BE2C (cell line): ENCODE results near the gene FAM131B.

ENCODE experiments used
- DNase-seq: peaks from one replicate; pipeline ENCODE4 v3.0.0-alpha.2; 2020
- H3K27me3 ChIP-seq: fragments of 250-450 bp; sonication (Bioruptor Pico); 2 replicates; pipeline ENCODE4 v1.5.1; 2020; ENCODE audit warnings: mild to moderate bottlenecking
- H3K36me3 ChIP-seq: fragments of 250-450 bp; sonication (Bioruptor Pico); 2 replicates; pipeline ENCODE4 v1.5.1; 2020; ENCODE audit warnings: mild to moderate bottlenecking
- H3K4me1 ChIP-seq: fragments of 250-450 bp; sonication (Bioruptor Pico); 2 replicates; pipeline ENCODE4 v1.5.1; 2020
- H3K4me3 ChIP-seq: 2 replicates; pipeline ENCODE4 v1.5.1; 2011; ENCODE audit warnings: low read depth, low read length
- H3K9me3 ChIP-seq: fragments of 250-450 bp; sonication (Bioruptor Pico); 2 replicates; pipeline ENCODE4 v1.5.1; 2020
- CTCF ChIP-seq: IDR thresholded peaks from 2 replicates; pipeline ENCODE4 v1.5.1; 2012; ENCODE audit warnings: mild to moderate bottlenecking, low read depth, low read length

Gene FAM131B

GRCh38 chr7:143322760-143323633, 39.5 kb downstream of the FAM131B start:
- no peak for TF ChIP-seq CTCF
- Histone ChIP-seq H3K9me3 (no peaks in the 10 kb centered on the region), H3K4me3 (no peak overlapping the region), H3K36me3 (no peaks in the 10 kb centered on the region), H3K4me1 (no peaks in the 10 kb centered on the region; the same call in 1 of the 2 replicates), H3K27me3 (no peaks in the 10 kb centered on the region)
- peak; percentile 24 for DNase-seq

DNA sequence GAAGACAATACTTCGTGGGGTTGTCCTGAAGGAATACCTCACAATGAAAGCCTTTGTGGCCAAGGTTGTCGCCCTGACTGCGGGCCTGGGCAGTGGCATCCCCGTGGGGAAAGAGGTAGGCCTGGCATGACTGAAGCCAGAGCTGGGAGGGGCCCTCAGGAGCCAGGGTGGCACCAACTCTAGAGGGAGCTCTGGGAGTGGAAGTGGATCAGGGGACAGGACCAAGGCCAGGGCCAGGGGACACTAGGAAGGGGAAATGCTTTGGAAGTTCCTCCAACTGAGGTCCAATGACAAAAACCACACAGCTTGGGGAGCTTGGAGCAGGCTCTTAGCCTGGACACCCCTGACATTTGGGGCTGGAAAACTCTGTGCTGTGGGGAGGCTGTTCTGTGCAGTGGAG, 40.8 kb downstream of the FAM131B start:
- Histone ChIP-seq H3K9me3 (no peaks in the 10 kb centered on the region), H3K27me3 (no peaks in the 10 kb centered on the region), H3K4me1 (no peaks in the 10 kb centered on the region; the same call in 1 of the 2 replicates), H3K4me3 (no peak overlapping the region), H3K36me3 (no peaks in the 10 kb centered on the region)
- no peak for TF ChIP-seq CTCF
- no peak for DNase-seq

GRCh38 chr7:143321242-143321641, 41.3 kb downstream of the FAM131B start:
- no peaks in the 10 kb centered on the region; the same call in 1 of the 2 replicates for H3K4me1 ChIP-seq
- TF ChIP-seq CTCF, result no peak
- no peak for DNase-seq
- no peaks in the 10 kb centered on the region for H3K36me3 ChIP-seq
- no peaks in the 10 kb centered on the region for H3K27me3 ChIP-seq
- no peak overlapping the region for H3K4me3 ChIP-seq
- no peaks in the 10 kb centered on the region for H3K9me3 ChIP-seq

GRCh38 chr7:143320620-143321019, 41.9 kb downstream of the FAM131B start:
- DNase-seq, result peak; percentile 25
- no peak for TF ChIP-seq CTCF
- Histone ChIP-seq H3K4me1 (no peaks in the 10 kb centered on the region; the same call in 1 of the 2 replicates), H3K4me3 (no peak overlapping the region), H3K9me3 (no peaks in the 10 kb centered on the region), H3K27me3 (no peaks in the 10 kb centered on the region), H3K36me3 (no peaks in the 10 kb centered on the region)

GRCh38 chr7:143318661-143319060, 43.9 kb downstream of the FAM131B start:
- H3K4me3 ChIP-seq, result no peak overlapping the region
- no peaks in the 10 kb centered on the region for H3K9me3 ChIP-seq
- TF ChIP-seq CTCF, result no peak
- H3K4me1 ChIP-seq, result no peaks in the 10 kb centered on the region; the same call in 1 of the 2 replicates
- H3K36me3 ChIP-seq, result no peaks in the 10 kb centered on the region
- no peaks in the 10 kb centered on the region for H3K27me3 ChIP-seq
- no peak for DNase-seq

- DNase-seq, result no peak
- Histone ChIP-seq H3K9me3 (no peaks in the 10 kb centered on the region), H3K36me3 (no peaks in the 10 kb centered on the region), H3K27me3 (no peaks in the 10 kb centered on the region), H3K4me1 (no peaks in the 10 kb centered on the region), H3K4me3 (no peak overlapping the region)
- no peak for TF ChIP-seq CTCF
These were observed 46.0 kb downstream of the FAM131B start for GRCh38 chr7:143316492-143316891.
